Activated CD4-positive, alpha-beta T cell treated with anti-CD3 and anti-CD28 coated beads for 36 hours (primary cell): Measurements from ENCODE around the gene EDIL3. TPM values are rescaled to one million over a fixed set of nuclear protein-coding genes. Genes with fewer than 3 reads are reported as not detected.

Experiments used
- ATAC-seq: fragments of 200-7000 bp; cut with Tn5 transposase; one replicate; pipeline ENCODE4 v1.10.0; 2021; ENCODE audit warnings: mild to moderate bottlenecking, moderate library complexity
- CTCF ChIA-PET: fragments of 350-600 bp; sonication (Branson Sonifier 250); formaldehyde crosslinking; loops from one replicate; lab custom pipeline; 2021; ENCODE audit warnings: antibody characterized with exemption; lab: Charles Lee
- POLR2A ChIA-PET: fragments of 350-600 bp; sonication (Branson Sonifier 250); formaldehyde crosslinking; loops from one replicate; lab custom pipeline; 2021; ENCODE audit warnings: antibody characterized with exemption, inconsistent platforms; lab: Charles Lee
- DNase-seq: peaks from one replicate; pipeline ENCODE4 v3.0.0-alpha.2; 2020
- H3K27ac Mint-ChIP-seq: one replicate; pipeline ENCODE4 v1.8.0; 2021; ENCODE audit warnings: mixed read lengths
- H3K27me3 Mint-ChIP-seq: one replicate; pipeline ENCODE4 v1.8.0; 2021; ENCODE audit warnings: mixed read lengths
- H3K36me3 Mint-ChIP-seq: one replicate; pipeline ENCODE4 v1.8.0; 2021; ENCODE audit warnings: low read depth, mixed read lengths
- H3K4me1 Mint-ChIP-seq: one replicate; pipeline ENCODE4 v1.8.0; 2021; ENCODE audit warnings: mixed read lengths
- H3K4me3 Mint-ChIP-seq: one replicate; pipeline ENCODE4 v1.8.0; 2021; ENCODE audit warnings: mild to moderate bottlenecking, moderate library complexity, mixed read lengths
- H3K9me3 Mint-ChIP-seq: one replicate; pipeline ENCODE4 v1.8.0; 2021; ENCODE audit warnings: low read depth, mixed read lengths
- intact Hi-C, 2 experiments: fragments of 100-400 bp; cut with DNase I in 1 of 2; cut with micrococcal nuclease in 1 of 2; formaldehyde crosslinking; loops; one replicate each; pipeline versions ENCODE4 v1.14.2 to v1.15.1; 2022 to 2024; cut with DNase I, micrococcal nuclease
- total RNA-seq, 2 experiments: library from RNA; stranded (reverse); gene quantifications; one replicate each; pipeline ENCODE4 v1.2.3, GENCODE V29; 2021

Gene EDIL3
- total RNA-seq, 2 experiments from 2014 or later, result not detected

GRCh38 chr5:84149094-84149493 is 235.6 kb downstream of the EDIL3 start:
- Mint-ChIP-seq H3K36me3 (no peaks in the 10 kb centered on the region), H3K27ac (no peak overlapping the region), H3K4me3 (no peak overlapping the region), H3K4me1 (no peaks in the 10 kb centered on the region), H3K27me3 (no peaks in the 10 kb centered on the region), H3K9me3 (no peaks in the 10 kb centered on the region)
- POLR2A ChIA-PET, result no interaction called here
- ATAC-seq (no peak), DNase-seq (no peak)
- intact Hi-C loops, result no loop called here
- CTCF ChIA-PET, result no interaction called here

DNA sequence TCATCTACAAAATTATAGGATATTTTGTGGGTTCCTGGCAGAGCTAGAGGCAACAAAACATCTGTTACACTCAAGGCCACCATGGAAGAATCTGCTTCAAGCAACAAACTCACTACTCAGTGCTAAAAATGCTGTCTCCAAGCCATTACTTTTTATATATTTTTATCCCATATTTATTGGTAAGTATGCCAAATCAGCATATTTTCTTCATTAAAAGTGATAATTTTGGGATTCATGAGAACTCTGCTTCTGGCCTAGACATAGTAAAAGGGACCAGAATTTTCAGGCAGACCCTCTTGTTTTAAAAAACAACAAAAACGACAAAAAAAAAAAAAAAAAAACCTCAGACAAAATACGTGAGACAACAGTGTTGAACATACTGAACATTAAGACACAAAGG is 236.0 kb downstream of the EDIL3 start:
- H3K4me1 Mint-ChIP-seq, result no peaks in the 10 kb centered on the region
- no peak overlapping the region for H3K27ac Mint-ChIP-seq
- intact Hi-C loops, result no loop called here
- ChIA-PET CTCF (no interaction called here), POLR2A (no interaction called here)
- H3K36me3 Mint-ChIP-seq, result no peaks in the 10 kb centered on the region
- H3K9me3 Mint-ChIP-seq, result no peaks in the 10 kb centered on the region
- DNase-seq (no peak), ATAC-seq (no peak)
- no peak overlapping the region for H3K4me3 Mint-ChIP-seq
- no peaks in the 10 kb centered on the region for H3K27me3 Mint-ChIP-seq

DNA sequence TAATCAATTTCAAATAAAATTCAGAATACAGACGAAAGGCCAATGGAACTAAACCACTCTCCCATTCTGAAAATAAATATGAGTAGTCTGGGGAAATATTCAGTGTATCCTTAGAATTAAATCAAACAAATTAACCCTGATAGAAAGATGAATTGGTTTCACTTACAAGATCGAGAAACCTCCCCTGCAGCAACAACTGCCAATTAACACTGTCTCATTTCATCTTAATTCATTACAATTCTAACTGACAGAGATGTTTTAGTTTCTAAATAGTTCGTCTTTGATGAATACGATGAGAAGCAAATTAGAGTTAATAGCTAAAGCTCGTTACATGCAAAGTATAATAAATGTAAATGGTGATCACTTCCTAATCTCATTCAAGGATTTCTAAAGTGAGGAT is 247.1 kb downstream of the EDIL3 start:
- intact Hi-C loops, result no loop called here
- POLR2A ChIA-PET, result no interaction called here

DNA sequence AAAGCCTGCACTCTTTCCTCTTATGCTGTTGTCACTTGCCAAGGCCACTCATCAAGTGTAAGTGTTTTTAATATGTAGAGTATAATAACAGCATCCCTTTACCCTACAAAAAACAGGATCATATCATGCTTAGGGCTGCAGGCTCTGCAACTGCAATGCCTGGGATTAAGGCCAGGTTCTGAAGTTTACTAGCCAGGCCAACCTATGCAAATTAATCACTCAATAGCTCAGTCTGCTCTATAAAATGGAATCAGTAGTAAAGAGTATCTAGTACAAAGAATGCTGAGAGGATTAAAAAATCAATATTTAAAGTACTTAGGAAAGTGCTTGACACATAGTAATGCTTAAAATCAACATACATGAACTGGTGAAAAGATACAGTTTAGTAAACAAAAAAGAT is 253.3 kb downstream of the EDIL3 start:
- intact Hi-C loops, result no loop called here
- H3K27ac Mint-ChIP-seq, result no peak overlapping the region
- ChIA-PET POLR2A (no interaction called here), CTCF (no interaction called here)
- DNase-seq (no peak), ATAC-seq (no peak)
- no peaks in the 10 kb centered on the region for H3K9me3 Mint-ChIP-seq
- no peaks in the 10 kb centered on the region for H3K36me3 Mint-ChIP-seq
- no peak overlapping the region for H3K4me3 Mint-ChIP-seq
- no peaks in the 10 kb centered on the region for H3K27me3 Mint-ChIP-seq
- no peaks in the 10 kb centered on the region for H3K4me1 Mint-ChIP-seq

More for the DNA sequence above, 247.1 kb downstream of the EDIL3 start:
- H3K9me3 Mint-ChIP-seq, result no peaks in the 10 kb centered on the region
- H3K27ac Mint-ChIP-seq, result no peak overlapping the region
- no peak overlapping the region for H3K4me3 Mint-ChIP-seq
- H3K4me1 Mint-ChIP-seq, result no peaks in the 10 kb centered on the region
- H3K36me3 Mint-ChIP-seq, result no peaks in the 10 kb centered on the region
- CTCF ChIA-PET, result no interaction called here
- DNase-seq, result no peak
- ATAC-seq, result no peak
- H3K27me3 Mint-ChIP-seq, result no peaks in the 10 kb centered on the region

DNA sequence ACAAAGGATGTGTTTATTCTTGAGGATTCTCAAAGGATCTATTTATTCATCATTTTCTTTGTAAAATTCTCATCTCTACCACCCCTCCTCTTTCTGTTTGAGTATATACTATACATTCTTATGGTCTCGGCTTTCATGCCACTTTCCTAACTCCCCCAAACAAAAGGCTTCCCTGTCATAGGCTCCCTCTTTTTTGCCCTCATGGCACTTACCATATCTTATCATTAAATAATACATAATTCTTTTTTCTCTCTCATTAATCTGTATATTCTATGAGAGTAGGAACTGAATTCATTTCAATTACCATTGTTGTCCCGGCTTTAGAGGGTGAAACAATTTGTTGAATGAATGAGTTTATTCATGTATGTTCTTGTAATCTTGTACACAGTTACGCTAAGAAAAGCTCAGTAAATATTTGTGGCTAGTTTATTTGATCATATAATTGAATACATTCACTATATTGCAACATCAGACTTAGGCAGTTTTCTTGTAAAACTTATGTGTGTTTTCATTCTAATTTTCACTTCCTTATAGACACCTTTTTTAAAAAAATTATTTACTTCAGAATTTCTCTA is 254.6 kb downstream of the EDIL3 start:
- no peaks in the 10 kb centered on the region for H3K4me1 Mint-ChIP-seq
- H3K9me3 Mint-ChIP-seq, result no peaks in the 10 kb centered on the region
- H3K4me3 Mint-ChIP-seq, result no peak overlapping the region
- intact Hi-C loops, result no loop called here
- DNase-seq (no peak), ATAC-seq (no peak)
- H3K36me3 Mint-ChIP-seq, result no peaks in the 10 kb centered on the region
- no peaks in the 10 kb centered on the region for H3K27me3 Mint-ChIP-seq
- H3K27ac Mint-ChIP-seq, result no peak overlapping the region
- ChIA-PET CTCF (no interaction called here), POLR2A (no interaction called here)

DNA sequence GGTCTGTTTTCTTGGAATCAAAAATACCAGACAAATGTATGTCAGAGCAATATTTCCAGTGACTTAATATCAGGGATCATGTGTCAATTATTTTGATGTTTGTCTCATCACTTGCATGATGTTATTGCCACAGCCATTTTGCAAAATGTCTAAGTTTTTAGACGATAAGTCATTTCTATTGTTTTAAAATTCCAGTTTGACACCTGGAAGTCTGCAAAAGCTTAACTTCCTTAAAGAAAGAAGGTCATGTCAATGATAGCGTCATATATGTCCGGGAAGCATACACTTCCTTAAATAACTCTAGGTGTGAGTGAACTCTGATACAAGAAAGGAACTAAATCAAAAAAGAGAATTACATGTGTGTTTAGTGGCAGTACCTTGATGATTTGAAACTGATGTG is 259.5 kb downstream of the EDIL3 start:
- Mint-ChIP-seq H3K27ac (no peak overlapping the region), H3K4me3 (no peak overlapping the region), H3K9me3 (no peaks in the 10 kb centered on the region), H3K27me3 (no peaks in the 10 kb centered on the region), H3K36me3 (no peaks in the 10 kb centered on the region), H3K4me1 (no peaks in the 10 kb centered on the region)
- intact Hi-C loops, result no loop called here
- DNase-seq, result no peak
- ChIA-PET CTCF (interaction anchor here (0.6 kb wide), 1 partner anchor 121 kb away, joined by 3 read pairs; no protein-coding TSS in a partner anchor), POLR2A (no interaction called here)
- ATAC-seq, result no peak

- Mint-ChIP-seq H3K27ac (no peak overlapping the region), H3K36me3 (no peaks in the 10 kb centered on the region), H3K27me3 (no peaks in the 10 kb centered on the region), H3K4me1 (no peaks in the 10 kb centered on the region), H3K4me3 (no peak overlapping the region), H3K9me3 (no peaks in the 10 kb centered on the region)
- ChIA-PET CTCF (no interaction called here), POLR2A (no interaction called here)
- DNase-seq (no peak), ATAC-seq (no peak)
- intact Hi-C loops, result no loop called here
These were observed 265.4 kb downstream of the EDIL3 start for GRCh38 chr5:84119252-84119651.

DNA sequence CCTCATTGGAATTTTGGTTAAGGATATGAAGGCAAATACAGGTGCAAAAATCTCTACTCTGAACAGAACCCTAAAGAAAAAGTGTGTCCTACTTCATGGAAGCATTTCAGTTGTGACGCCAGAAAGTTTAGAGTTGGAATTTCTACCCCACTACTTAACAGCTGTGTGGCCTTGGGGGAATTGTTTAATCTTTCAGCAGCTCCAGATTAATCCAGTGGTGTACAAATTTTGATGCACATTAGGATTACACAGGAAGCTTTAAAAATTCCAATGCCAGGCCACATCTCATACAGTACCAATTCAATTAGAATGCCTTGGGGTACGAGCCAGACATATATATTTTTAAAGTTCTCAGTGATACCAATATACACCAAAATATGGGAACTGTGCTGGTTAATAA is 266.1 kb downstream of the EDIL3 start:
- H3K27ac Mint-ChIP-seq, result no peak overlapping the region

DNA sequence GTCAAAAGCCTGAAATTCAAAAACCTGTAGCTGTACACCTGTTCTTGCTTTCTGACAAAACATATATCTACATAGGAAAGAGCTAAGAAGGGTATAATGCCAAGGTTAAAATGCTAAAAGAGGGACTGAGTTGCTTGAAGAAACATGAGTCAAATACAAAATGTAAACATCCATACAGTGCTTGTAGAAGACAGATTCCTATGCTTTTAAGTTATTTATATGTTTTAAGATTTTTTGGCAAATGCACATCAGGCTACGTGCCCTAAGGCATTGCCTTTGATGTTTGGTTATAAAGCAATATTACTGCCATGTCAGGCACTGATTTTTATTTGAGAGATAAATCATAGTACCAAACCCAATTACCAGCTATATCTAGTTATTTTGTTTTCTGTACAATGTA is 269.0 kb downstream of the EDIL3 start:
- no peak overlapping the region for H3K27ac Mint-ChIP-seq
- H3K27me3 Mint-ChIP-seq, result no peaks in the 10 kb centered on the region
- intact Hi-C loops, result no loop called here
- DNase-seq (no peak), ATAC-seq (no peak)
- CTCF ChIA-PET, result interaction anchor here (0.7 to 1.7 kb wide), 2 partner anchors 10 to 76 kb away, joined by 3 read pairs; no protein-coding TSS in a partner anchor
- peaks cover 3% of the 10 kb centered on the region for H3K9me3 Mint-ChIP-seq
- POLR2A ChIA-PET, result no interaction called here
- no peaks in the 10 kb centered on the region for H3K36me3 Mint-ChIP-seq
- H3K4me1 Mint-ChIP-seq, result no peaks in the 10 kb centered on the region
- H3K4me3 Mint-ChIP-seq, result no peak overlapping the region

More for the DNA sequence above, 266.1 kb downstream of the EDIL3 start:
- ATAC-seq (no peak), DNase-seq (no peak)
- Mint-ChIP-seq H3K4me3 (no peak overlapping the region), H3K9me3 (no peaks in the 10 kb centered on the region), H3K4me1 (no peaks in the 10 kb centered on the region), H3K36me3 (no peaks in the 10 kb centered on the region), H3K27me3 (no peaks in the 10 kb centered on the region)
- intact Hi-C loops, result no loop called here
- ChIA-PET POLR2A (no interaction called here), CTCF (no interaction called here)

DNA sequence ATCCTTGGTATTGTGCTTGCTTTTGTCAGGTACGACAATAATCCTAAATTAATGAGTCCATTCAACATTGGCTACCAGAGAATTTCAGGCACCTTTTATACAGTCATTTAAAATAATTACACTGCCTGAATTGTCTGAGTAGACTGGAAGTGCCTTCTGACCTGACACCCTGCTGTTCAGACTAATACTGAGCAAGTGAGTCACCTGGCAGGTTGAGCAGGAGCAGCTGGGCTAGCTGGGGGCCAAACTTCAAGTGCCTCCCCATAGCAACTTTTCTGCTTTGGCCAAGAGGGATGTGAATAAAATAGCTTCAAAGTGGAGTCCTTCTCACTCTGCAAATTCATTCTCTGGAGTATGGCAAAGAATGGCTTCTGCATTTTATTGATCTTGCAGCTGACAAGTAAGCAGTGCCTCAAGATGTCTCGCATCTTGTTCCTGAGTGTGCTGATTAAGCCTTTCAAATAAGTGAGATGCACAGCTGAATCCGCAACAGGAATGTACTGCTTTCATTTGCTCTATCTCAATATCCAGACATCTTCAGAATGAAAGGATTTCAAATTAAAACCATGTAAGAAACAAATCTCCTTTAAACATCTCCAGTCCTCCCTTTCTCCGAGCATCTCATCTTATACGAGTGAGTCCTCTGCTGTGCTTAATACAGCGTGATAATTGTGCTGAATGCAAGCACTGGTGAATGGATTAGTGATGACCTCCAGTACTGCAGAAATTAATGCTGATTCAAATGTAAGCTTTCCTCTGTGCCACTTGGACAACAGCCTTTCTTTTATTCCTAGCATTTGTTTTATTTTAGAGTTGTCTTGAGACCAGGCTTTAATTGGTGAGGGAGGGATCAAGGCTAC is 271.2 kb downstream of the EDIL3 start:
- POLR2A ChIA-PET, result no interaction called here
- DNase-seq (no peak), ATAC-seq (no peak)
- intact Hi-C loops, result no loop called here
- H3K9me3 Mint-ChIP-seq, result peaks cover 3% of the 10 kb centered on the region
- CTCF ChIA-PET, result no interaction called here
- no peak overlapping the region for H3K4me3 Mint-ChIP-seq
- H3K27me3 Mint-ChIP-seq, result no peaks in the 10 kb centered on the region
- no peaks in the 10 kb centered on the region for H3K36me3 Mint-ChIP-seq
- no peak overlapping the region for H3K27ac Mint-ChIP-seq
- H3K4me1 Mint-ChIP-seq, result no peaks in the 10 kb centered on the region

DNA sequence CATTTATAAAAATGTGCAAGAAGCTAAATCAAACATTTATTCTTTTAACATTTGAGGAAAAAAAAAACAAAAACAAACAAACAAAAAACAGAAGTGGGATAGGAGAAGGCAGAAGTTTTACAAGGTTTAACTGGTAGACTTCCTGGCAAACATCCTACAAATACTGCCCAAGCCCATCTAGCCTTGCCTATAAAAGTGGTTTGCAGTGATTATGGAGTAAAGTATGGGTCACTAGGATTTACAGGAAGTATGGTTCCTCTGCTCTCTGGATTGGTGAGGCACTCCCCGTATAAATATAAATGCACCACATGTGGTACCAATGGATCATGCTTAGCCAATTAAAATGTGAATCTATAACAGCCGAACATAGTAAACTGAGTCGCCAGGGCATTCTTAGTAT is 291.9 kb downstream of the EDIL3 start:
- DNase-seq, result no peak
- H3K36me3 Mint-ChIP-seq, result no peaks in the 10 kb centered on the region
- intact Hi-C loops, result no loop called here
- no peaks in the 10 kb centered on the region for H3K9me3 Mint-ChIP-seq
- H3K27ac Mint-ChIP-seq, result no peak overlapping the region
- no peak overlapping the region for H3K4me3 Mint-ChIP-seq
- no peak for ATAC-seq
- peaks cover 2% of the 10 kb centered on the region for H3K27me3 Mint-ChIP-seq
- CTCF ChIA-PET, result interaction anchor here (0.6 to 1.1 kb wide), 2 partner anchors 9 to 68 kb away, joined by 3 to 5 read pairs; no protein-coding TSS in a partner anchor
- POLR2A ChIA-PET, result no interaction called here
- H3K4me1 Mint-ChIP-seq, result no peaks in the 10 kb centered on the region

- no peak for ATAC-seq
- intact Hi-C loops, result no loop called here
- CTCF ChIA-PET, result no interaction called here
- DNase-seq, result no peak
- no peaks in the 10 kb centered on the region for H3K4me1 Mint-ChIP-seq
- no peaks in the 10 kb centered on the region for H3K27me3 Mint-ChIP-seq
- H3K9me3 Mint-ChIP-seq, result no peaks in the 10 kb centered on the region
- H3K27ac Mint-ChIP-seq, result no peak overlapping the region
- no peaks in the 10 kb centered on the region for H3K36me3 Mint-ChIP-seq
- H3K4me3 Mint-ChIP-seq, result no peak overlapping the region
- POLR2A ChIA-PET, result no interaction called here
These were observed 293.4 kb downstream of the EDIL3 start for GRCh38 chr5:84091127-84091799.
